Measurements from ENCODE around the gene MLH3.

Gene MLH3

DNA sequence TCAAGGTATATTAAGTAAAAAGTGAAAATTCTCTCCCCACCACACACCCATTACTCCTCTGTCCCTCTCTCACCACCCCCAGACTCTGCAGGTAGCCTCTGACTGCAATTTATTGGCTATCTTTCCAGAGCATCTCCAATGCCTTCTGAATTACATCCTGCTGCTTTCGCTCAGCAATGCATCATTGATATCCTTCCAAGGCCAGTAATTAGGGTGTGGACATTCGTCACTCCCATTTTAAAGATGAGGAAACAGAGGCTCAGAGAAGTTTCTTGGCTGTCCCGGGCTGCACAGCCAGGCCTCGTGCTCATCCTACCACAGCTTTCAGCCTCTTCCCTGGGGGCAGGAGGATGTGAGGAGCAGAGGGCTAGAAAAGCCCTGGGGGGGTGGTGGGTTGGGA lies 72.2 kb downstream of the MLH3 start:
- peak; percentile 14 for DNase-seq (ENCODE audit: low spot score)
- TF ChIP-seq, protein P1, sequence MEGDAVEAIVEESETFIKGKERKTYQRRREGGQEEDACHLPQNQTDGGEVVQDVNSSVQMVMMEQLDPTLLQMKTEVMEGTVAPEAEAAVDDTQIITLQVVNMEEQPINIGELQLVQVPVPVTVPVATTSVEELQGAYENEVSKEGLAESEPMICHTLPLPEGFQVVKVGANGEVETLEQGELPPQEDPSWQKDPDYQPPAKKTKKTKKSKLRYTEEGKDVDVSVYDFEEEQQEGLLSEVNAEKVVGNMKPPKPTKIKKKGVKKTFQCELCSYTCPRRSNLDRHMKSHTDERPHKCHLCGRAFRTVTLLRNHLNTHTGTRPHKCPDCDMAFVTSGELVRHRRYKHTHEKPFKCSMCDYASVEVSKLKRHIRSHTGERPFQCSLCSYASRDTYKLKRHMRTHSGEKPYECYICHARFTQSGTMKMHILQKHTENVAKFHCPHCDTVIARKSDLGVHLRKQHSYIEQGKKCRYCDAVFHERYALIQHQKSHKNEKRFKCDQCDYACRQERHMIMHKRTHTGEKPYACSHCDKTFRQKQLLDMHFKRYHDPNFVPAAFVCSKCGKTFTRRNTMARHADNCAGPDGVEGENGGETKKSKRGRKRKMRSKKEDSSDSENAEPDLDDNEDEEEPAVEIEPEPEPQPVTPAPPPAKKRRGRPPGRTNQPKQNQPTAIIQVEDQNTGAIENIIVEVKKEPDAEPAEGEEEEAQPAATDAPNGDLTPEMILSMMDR (IDR thresholded peaks at IDR 0.05; ENCODE audit: borderline replicate concordance, control extremely low read depth, extremely low read depth, insufficient read depth, missing control alignments), result no peak
- in situ Hi-C loops (cut with MboI; ENCODE audit: low sequenced_read_pairs, unreplicated experiment), result no loop called here

DNA sequence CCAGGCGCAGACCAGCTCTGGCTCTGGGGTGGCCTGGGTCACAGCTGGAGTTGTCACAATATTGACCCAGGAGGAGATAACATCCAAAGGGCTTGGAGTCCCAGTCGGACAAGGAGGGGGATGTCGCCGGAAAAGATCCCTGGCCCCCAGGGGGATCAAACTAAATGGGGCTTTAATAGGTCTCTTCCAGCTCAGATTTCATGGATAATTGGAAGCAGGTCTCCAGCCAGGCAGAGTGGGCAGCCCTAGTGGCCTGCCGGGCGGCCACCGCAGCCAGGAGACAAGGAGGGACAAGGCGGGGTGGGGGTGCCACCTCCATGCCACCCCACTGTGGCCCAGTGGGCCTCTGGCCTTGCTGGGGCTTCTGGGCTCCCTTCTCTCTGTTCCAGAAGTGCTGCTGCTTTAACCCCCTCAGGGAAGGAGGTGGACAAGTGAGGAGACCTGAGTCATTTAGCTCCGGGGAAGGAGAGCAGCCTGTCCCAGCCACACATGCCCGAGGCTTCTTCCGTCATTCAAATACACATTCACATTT lies 72.8 kb downstream of the MLH3 start:
- no peak for DNase-seq (ENCODE audit: low spot score)
- in situ Hi-C loops (cut with MboI; ENCODE audit: low sequenced_read_pairs, unreplicated experiment), result no loop called here
- TF ChIP-seq, protein P1 (IDR thresholded peaks at IDR 0.05; ENCODE audit: borderline replicate concordance, control extremely low read depth, extremely low read depth, insufficient read depth, missing control alignments), result no peak

DNA sequence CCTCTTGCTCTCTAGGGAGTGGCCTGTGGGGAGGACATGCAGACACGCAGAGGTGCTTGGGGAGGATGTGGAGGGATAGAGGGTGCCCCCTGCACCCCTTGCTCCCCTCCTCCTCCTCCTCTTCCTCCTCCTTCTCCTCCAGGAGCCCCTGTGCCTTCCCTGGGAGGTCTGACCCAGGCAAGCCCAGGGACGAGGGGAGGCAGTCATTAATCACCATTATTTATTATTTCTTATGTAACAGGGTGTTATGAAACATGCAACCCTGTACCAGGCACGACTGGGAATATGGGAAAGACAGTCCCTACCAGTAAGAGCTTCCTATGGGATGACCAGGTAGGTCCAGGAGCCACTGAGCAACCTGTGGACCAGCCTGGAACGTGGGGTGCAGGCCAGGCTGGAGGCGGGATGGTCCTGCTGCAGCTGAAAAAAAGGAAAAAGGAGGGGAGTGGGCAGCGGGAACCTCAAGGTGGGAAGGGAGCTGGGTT lies 73.3 kb downstream of the MLH3 start:
- no peak for DNase-seq (ENCODE audit: low spot score)
- in situ Hi-C loops (cut with MboI; ENCODE audit: low sequenced_read_pairs, unreplicated experiment), result no loop called here
- TF ChIP-seq, protein P1 (IDR thresholded peaks at IDR 0.05; ENCODE audit: borderline replicate concordance, control extremely low read depth, extremely low read depth, insufficient read depth, missing control alignments), result no peak

DNA sequence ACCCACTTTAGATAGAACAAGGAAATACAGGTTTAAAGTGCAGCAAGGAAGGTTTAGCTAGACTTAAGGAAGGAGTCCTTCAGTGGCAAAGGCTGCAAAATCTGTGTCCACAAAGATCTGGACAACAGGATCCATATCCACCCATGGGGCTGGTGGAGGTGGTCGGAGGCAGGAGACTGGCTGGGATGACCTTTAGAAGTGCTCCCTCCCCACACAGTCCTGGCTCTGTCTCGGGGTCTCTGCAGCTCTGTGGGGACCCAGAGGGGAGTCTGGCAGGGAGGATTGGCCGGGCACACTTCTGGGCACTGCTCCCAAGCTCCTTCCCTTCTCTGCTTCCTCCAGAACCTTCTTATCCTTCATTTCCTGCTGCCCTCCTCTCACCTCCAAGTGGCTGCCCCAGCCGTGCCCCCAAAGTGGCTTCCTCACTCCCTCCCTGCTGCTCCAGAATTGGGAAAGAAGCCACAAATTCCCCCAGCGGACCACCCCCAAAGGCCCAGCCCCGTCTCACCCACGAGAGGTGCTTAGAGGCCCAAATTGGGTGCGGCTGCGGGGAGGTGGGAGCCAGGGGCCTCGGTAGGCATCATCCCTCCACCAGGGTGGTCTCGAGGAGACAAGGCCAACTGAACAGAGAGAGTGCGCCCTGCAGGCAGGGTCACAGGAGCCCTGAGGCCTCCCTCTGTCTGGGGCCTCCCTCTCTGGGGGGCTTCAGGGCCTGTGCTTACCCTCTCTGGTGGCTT lies 73.9 kb downstream of the MLH3 start:
- no peak for DNase-seq (ENCODE audit: low spot score)
- TF ChIP-seq, protein P1 (IDR thresholded peaks at IDR 0.05; ENCODE audit: borderline replicate concordance, control extremely low read depth, extremely low read depth, insufficient read depth, missing control alignments), result no peak
- in situ Hi-C loops (cut with MboI; ENCODE audit: low sequenced_read_pairs, unreplicated experiment), result no loop called here

DNA sequence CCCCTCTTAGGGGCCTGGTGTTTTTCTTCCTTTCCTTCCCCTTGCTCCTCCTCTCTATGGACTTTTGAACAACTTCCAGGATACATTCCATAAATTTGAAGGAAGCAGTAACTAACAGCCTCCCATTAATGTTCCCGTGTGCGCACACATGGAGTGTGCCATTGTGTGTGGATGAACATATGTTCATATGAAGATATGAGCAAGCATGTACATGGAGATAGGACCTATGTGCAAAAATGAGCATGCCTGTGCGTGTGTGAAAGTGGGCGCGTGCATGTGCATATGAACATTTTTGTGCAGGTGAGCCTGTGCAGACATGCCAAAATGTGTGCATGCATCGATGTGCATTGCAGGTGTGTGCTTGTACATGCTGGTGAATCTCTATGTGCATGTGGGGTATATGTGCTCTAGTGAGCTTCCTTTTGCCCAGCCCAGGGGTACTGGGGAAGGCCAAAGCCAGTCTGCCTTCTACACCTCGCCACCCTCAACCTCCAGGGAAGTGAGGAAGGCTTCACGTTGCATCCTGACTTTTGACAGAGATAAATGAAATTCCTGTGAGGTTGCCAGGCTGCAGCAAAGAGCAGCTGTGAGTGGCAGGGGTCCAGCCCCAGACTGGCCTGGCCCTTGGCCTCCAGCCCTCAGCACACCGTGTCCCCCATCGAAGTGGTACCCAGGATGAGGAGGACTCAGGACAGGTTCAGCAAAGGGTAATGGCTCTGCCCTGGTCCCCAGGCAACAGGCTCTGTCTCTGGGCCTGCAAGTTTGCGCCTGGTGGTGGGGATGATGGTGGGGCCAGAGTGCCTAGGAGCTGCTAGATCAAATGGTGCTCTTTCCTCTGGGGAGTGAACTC lies 74.8 kb downstream of the MLH3 start:
- TF ChIP-seq, protein P1 (IDR thresholded peaks at IDR 0.05; ENCODE audit: borderline replicate concordance, control extremely low read depth, extremely low read depth, insufficient read depth, missing control alignments), result no peak
- DNase-seq (ENCODE audit: low spot score), result no peak
- in situ Hi-C loops (cut with MboI; ENCODE audit: low sequenced_read_pairs, unreplicated experiment), result no loop called here

DNA sequence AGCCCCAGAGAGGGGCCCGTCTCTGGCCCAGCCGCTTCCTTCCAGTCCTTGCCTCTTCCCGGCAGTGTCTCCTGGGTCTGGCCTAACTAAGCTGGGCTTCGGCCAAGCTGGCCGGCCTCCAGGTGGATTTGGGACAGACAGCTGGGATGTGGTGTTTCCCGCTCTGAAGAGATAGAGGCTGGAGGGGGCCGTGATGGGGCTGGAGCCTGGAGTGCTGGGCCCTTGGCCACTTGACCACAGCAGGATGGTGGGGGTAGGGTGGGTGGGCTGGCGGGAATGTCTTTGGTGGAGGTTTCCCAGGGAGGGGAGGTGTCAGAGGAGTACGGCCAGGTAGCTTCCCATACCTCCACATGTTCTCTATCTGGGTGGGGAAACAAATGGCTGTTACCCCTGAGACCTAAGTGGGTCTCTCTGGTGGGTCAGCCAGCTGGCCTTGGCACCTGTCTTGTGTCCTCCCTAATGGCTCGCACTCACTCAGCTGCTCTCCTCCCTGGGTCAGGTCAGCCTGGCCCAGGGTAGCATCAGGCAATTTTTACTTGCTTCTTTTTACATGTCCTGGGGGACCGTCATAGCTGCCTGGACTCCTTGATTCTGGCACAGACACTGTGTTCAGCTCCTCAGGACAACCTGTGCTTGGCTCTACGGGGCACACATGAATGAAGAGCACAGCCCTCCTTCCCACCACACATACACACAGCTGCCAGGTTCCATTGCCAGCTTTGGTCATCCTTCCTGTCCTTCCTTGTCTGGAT lies 76.0 kb downstream of the MLH3 start:
- TF ChIP-seq, protein P1 (IDR thresholded peaks at IDR 0.05; ENCODE audit: borderline replicate concordance, control extremely low read depth, extremely low read depth, insufficient read depth, missing control alignments), result no peak
- in situ Hi-C loops (cut with MboI; ENCODE audit: low sequenced_read_pairs, unreplicated experiment), result no loop called here
- DNase-seq (ENCODE audit: low spot score), result no peak
